GM12878 (cell line): ENCODE measurements around the gene LRFN2. TPM values are rescaled to one million over a fixed set of nuclear protein-coding genes. Genes with fewer than 3 reads are reported as not detected.

Experiments used
- ATAC-seq: fragments of 200-7000 bp; cut with Tn5 transposase; 3 replicates; pipeline ENCODE4 v1.9.1; 2020; ENCODE audit warnings: mild to moderate bottlenecking, moderate library complexity
- BruUV-seq: library from RNA; stranded (reverse); fragments of 400-500 nt; replicated peaks from 2 replicates; lab custom pipeline; 2021; lab: Mats Ljungman, UMichigan
- CTCF ChIA-PET: fragments of 300-600 bp; sonication (Branson Sonifier 250); formaldehyde crosslinking; extraction: SDS; loops from one replicate; lab custom pipeline; 2021; ENCODE audit warnings: inconsistent platforms; lab: Yijun Ruan, JAX
- POLR2A ChIA-PET: fragments of 350-600 bp; formaldehyde crosslinking; extraction: SDS; loops from one replicate; lab custom pipeline; 2021; ENCODE audit warnings: inconsistent platforms; lab: Charles Lee
- RAD21 ChIA-PET: fragments of 300-600 bp; sonication (Branson Sonifier 250); formaldehyde crosslinking; loops from one replicate; lab custom pipeline; 2023; ENCODE audit warnings: antibody characterized with exemption; ENCODE audit not compliant: unreplicated experiment; lab: Charles Lee
- SMC1A ChIA-PET: fragments of 300-600 bp; sonication (Branson Sonifier 250); formaldehyde crosslinking; loops from one replicate; lab custom pipeline; 2023; ENCODE audit not compliant: unreplicated experiment, uncharacterized antibody; lab: Charles Lee
- DNase-seq: peaks from one replicate; pipeline ENCODE4 v3.0.0-alpha.2; 2011; ENCODE audit warnings: low read depth, low spot score
- FAIRE-seq: peaks from 3 replicates; lab custom pipeline; 2011; peaks lifted over from hg19 to GRCh38; lab: Jason Lieb, UNC
- H2AFZ ChIP-seq: 2 replicates; pipeline ENCODE4 v1.6.0; 2011; ENCODE audit warnings: low read depth, low read length, control low read depth; ENCODE audit not compliant: control insufficient read depth
- H3K27ac ChIP-seq: 2 replicates; pipeline ENCODE4 v1.5.1; 2011; ENCODE audit warnings: control low read depth; ENCODE audit not compliant: control insufficient read depth, insufficient read depth
- H3K27me3 ChIP-seq, 2 experiments: replicated peaks in 1 of 2; 2 replicates each; pipeline versions ENCODE4 v1.6.0 to v1.6.1; 2011; ENCODE audit warnings: low read length in 1 of 2; ENCODE audit not compliant: control insufficient read depth in 2 of 2, insufficient read depth in 2 of 2
- H3K36me3 ChIP-seq, 2 experiments: 2 replicates each; pipeline ENCODE4 v1.5.1; 2011; ENCODE audit warnings: low read length in 1 of 2; ENCODE audit not compliant: control insufficient read depth in 2 of 2, insufficient read depth in 2 of 2
- H3K4me1 ChIP-seq: 2 replicates; pipeline ENCODE4 v1.6.1; 2011; ENCODE audit warnings: mild to moderate bottlenecking, low read length, moderate library complexity, mixed read lengths; ENCODE audit not compliant: control insufficient read depth, insufficient read depth
- H3K4me2 ChIP-seq: 2 replicates; pipeline ENCODE4 v1.6.0; 2011; ENCODE audit warnings: control low read depth; ENCODE audit not compliant: control insufficient read depth, insufficient read depth
- H3K4me3 ChIP-seq: fragments of 200-600 bp; sonication (generic); 2 replicates; pipeline ENCODE4 v1.5.1; 2016
- H3K79me2 ChIP-seq: 2 replicates; pipeline ENCODE4 v1.6.0; 2011; ENCODE audit warnings: low read length; ENCODE audit not compliant: control insufficient read depth, insufficient read depth
- H3K9ac ChIP-seq: 2 replicates; pipeline ENCODE4 v1.8.0; 2011; ENCODE audit warnings: low read length, control low read depth, mixed read lengths; ENCODE audit not compliant: control insufficient read depth, insufficient read depth
- H3K9me3 ChIP-seq: replicated peaks from 3 replicates; pipeline ENCODE4 v1.5.1; 2011; ENCODE audit warnings: mild to moderate bottlenecking, low read length; ENCODE audit not compliant: control insufficient read depth, insufficient read depth
- H4K20me1 ChIP-seq: 2 replicates; pipeline ENCODE4 v1.6.0; 2011; ENCODE audit not compliant: control insufficient read depth, insufficient read depth
- ASH2L ChIP-seq: fragments of 300-600, 200-600 bp; sonication (generic); IDR thresholded peaks from 2 replicates; pipeline ENCODE4 v1.6.1; 2017; ENCODE audit warnings: low read depth, mild to moderate bottlenecking, borderline replicate concordance
- BHLHE40 ChIP-seq, 2 experiments: fragments of 450-650 bp in 1 of 2; IDR thresholded peaks; 2 replicates each; pipeline ENCODE4 v1.6.1; 2011 to 2017; ENCODE audit warnings: low read depth in 2 of 2, borderline replicate concordance in 1 of 2, improper control_type of control experiment in 1 of 2, low read length in 1 of 2, mild to moderate bottlenecking in 1 of 2
- BMI1 ChIP-seq: fragments of 450-650 bp; IDR thresholded peaks from 2 replicates; pipeline ENCODE4 v1.6.1; 2016; ENCODE audit warnings: mild to moderate bottlenecking, moderate library complexity, borderline replicate concordance
- NRF1 ChIP-seq: conservative IDR thresholded peaks from 2 replicates; pipeline ENCODE4 v1.6.1; 2011; ENCODE audit warnings: mild to moderate bottlenecking, low read depth, low read length, improper control_type of control experiment
- PAX8 ChIP-seq: fragments of 450-650 bp; IDR thresholded peaks from 2 replicates; pipeline ENCODE4 v1.6.1; 2017; ENCODE audit warnings: mild to moderate bottlenecking, moderate library complexity
- PML ChIP-seq: IDR thresholded peaks from 2 replicates; pipeline ENCODE4 v1.6.1; 2012; ENCODE audit warnings: low read length, inconsistent platforms
- RELA ChIP-seq: fragments of 450-650 bp; IDR thresholded peaks from 2 replicates; pipeline ENCODE4 v1.8.0; 2014; ENCODE audit warnings: borderline replicate concordance; ENCODE audit not compliant: partially characterized antibody
- RFX5 ChIP-seq: IDR thresholded peaks from 2 replicates; pipeline ENCODE4 v1.6.1; 2011; ENCODE audit warnings: low read depth, low read length, improper control_type of control experiment
- SMAD5 ChIP-seq: IDR thresholded peaks from 2 replicates; pipeline ENCODE4 v1.6.1; 2016; ENCODE audit warnings: antibody characterized with exemption, low read depth
- SUZ12 ChIP-seq: fragments of 200-600 bp; sonication (generic); IDR thresholded peaks from one replicate; pipeline ENCODE4 v1.6.1; 2018; ENCODE audit warnings: antibody characterized with exemption, mild to moderate bottlenecking; ENCODE audit not compliant: unreplicated experiment
- TBL1XR1 ChIP-seq: IDR thresholded peaks from 2 replicates; pipeline ENCODE4 v1.6.1; 2012; ENCODE audit warnings: low read depth, low read length, improper control_type of control experiment
- in situ Hi-C: fragments of 300-500 bp; cut with MboI; formaldehyde crosslinking; loops from 9 replicates; pipeline ENCODE4 v1.14.3; 2018; ENCODE audit warnings: mixed read lengths
- intact Hi-C: fragments of 100-400 bp; cut with micrococcal nuclease; formaldehyde crosslinking; loops from one replicate; pipeline ENCODE4 v1.14.2; 2022; ENCODE audit not compliant: unreplicated experiment
- polyA plus RNA-seq, 11 experiments: library from polyadenylated mRNA; depleted of rRNA in 4 of 11; unstranded in 6 of 11; stranded (reverse) in 5 of 11; fragments of >200 nt; fragmentation: Nextera tagmentation in 4 of 11; fragmentation: Illumina TruSeq in 1 of 11; extraction: Ambion mirVana in 4 of 11; extraction: Trizol in 1 of 11; gene quantifications; 1 replicate in 1 of 11; 2 replicates in 10 of 11; pipeline versions ENCODE4 v1.2.1 to v1.2.3, GENCODE V29; 2011 to 2016; ENCODE audit warnings: inconsistent platforms in 2 of 11, missing spikeins in 2 of 11, low read depth in 1 of 11
- total RNA-seq, 4 experiments: library from RNA; depleted of rRNA in 3 of 4; stranded (reverse); fragments of >200 nt in 3 of 4; fragmentation: Illumina TruSeq in 1 of 4; extraction: Trizol in 1 of 4; gene quantifications; 2 replicates each; pipeline versions ENCODE4 v1.2.1 to v1.2.3, GENCODE V29; 2013 to 2021
- TF ChIP-seq, protein P1 (sequence below): fragments of 450-650 bp; conservative IDR thresholded peaks from 2 replicates; pipeline ENCODE4 v1.6.1; 2017; ENCODE audit warnings: mild to moderate bottlenecking, moderate library complexity
- TF ChIP-seq, protein P2 (sequence below): fragments of 450-650 bp; IDR thresholded peaks from 2 replicates; pipeline ENCODE4 v1.6.1; 2018; ENCODE audit warnings: mild to moderate bottlenecking, low read depth, moderate library complexity; ENCODE audit not compliant: partially characterized antibody
- TF ChIP-seq, protein P3 (sequence below): IDR thresholded peaks from 2 replicates; pipeline ENCODE4 v1.6.1; 2012; ENCODE audit warnings: low read length, inconsistent platforms
- TF ChIP-seq, protein P4 (sequence below): IDR thresholded peaks from 2 replicates; pipeline ENCODE4 v1.6.1; 2012; ENCODE audit warnings: low read depth, low read length, improper control_type of control experiment

LRFN2 gene
- total and polyA plus RNA-seq, 10 of the 15 experiments (the other 5 are each of a cell fraction or from before 2014, with no cell fraction given) = not detected

DNA sequence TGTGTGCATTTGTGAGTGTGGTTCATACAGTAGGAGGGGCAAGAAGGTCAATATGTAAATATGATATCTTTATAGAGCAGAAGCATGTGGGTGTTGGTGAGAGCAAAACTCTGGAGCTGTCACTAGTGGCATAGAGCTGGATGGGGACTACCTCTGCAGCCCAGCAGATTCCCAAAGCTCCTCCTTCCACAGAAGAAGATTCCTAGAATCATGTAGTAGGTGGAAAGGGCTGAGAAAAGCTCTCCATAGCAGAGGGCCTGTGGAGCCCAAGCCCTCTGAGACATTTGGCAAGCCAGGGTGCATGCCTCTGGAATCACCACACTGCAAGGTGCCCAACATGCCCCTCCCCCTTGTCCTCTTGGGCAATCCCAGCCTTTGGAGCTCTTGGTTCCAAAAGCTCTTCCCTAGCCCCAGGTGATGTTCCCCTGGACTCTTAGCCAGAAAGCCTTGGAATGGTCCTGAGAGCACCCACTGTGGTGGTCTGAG, 233.2 kb downstream of the LRFN2 start:
- BruUV-seq = no TSS peak
- no peaks in the 10 kb centered on the region for H3K4me1 ChIP-seq
- H3K4me3 ChIP-seq = no peak overlapping the region
- no peaks in the 10 kb centered on the region; a peak in 1 of 4 replicates for H3K27me3 ChIP-seq
- CTCF ChIA-PET = no interaction called here
- POLR2A ChIA-PET = no interaction called here
- RAD21 ChIA-PET = no interaction called here
- H3K36me3 ChIP-seq = no peaks in the 10 kb centered on the region
- no peak overlapping the region for H2AFZ ChIP-seq
- TF ChIP-seq BHLHE40 (IDR thresholded peaks at IDR 0.05; ENCODE audit: borderline replicate concordance in 1 of 2, low read depth in 2 of 2, low read length in 1 of 2) = no peak
- no peak for TF ChIP-seq NRF1
- TF ChIP-seq PAX8 = no peak
- TF ChIP-seq SMAD5 = no peak
- TF ChIP-seq TBL1XR1 = no peak
- TF ChIP-seq RELA = no peak
- TF ChIP-seq SUZ12 = no peak
- TF ChIP-seq, protein P1, sequence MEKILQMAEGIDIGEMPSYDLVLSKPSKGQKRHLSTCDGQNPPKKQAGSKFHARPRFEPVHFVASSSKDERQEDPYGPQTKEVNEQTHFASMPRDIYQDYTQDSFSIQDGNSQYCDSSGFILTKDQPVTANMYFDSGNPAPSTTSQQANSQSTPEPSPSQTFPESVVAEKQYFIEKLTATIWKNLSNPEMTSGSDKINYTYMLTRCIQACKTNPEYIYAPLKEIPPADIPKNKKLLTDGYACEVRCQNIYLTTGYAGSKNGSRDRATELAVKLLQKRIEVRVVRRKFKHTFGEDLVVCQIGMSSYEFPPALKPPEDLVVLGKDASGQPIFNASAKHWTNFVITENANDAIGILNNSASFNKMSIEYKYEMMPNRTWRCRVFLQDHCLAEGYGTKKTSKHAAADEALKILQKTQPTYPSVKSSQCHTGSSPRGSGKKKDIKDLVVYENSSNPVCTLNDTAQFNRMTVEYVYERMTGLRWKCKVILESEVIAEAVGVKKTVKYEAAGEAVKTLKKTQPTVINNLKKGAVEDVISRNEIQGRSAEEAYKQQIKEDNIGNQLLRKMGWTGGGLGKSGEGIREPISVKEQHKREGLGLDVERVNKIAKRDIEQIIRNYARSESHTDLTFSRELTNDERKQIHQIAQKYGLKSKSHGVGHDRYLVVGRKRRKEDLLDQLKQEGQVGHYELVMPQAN = no peak
- TF ChIP-seq BMI1 = no peak
- TF ChIP-seq RFX5 = no peak
- TF ChIP-seq, protein P2, sequence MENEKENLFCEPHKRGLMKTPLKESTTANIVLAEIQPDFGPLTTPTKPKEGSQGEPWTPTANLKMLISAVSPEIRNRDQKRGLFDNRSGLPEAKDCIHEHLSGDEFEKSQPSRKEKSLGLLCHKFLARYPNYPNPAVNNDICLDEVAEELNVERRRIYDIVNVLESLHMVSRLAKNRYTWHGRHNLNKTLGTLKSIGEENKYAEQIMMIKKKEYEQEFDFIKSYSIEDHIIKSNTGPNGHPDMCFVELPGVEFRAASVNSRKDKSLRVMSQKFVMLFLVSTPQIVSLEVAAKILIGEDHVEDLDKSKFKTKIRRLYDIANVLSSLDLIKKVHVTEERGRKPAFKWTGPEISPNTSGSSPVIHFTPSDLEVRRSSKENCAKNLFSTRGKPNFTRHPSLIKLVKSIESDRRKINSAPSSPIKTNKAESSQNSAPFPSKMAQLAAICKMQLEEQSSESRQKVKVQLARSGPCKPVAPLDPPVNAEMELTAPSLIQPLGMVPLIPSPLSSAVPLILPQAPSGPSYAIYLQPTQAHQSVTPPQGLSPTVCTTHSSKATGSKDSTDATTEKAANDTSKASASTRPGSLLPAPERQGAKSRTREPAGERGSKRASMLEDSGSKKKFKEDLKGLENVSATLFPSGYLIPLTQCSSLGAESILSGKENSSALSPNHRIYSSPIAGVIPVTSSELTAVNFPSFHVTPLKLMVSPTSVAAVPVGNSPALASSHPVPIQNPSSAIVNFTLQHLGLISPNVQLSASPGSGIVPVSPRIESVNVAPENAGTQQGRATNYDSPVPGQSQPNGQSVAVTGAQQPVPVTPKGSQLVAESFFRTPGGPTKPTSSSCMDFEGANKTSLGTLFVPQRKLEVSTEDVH = no peak
- TF ChIP-seq PML = no peak
- TF ChIP-seq, protein P3, sequence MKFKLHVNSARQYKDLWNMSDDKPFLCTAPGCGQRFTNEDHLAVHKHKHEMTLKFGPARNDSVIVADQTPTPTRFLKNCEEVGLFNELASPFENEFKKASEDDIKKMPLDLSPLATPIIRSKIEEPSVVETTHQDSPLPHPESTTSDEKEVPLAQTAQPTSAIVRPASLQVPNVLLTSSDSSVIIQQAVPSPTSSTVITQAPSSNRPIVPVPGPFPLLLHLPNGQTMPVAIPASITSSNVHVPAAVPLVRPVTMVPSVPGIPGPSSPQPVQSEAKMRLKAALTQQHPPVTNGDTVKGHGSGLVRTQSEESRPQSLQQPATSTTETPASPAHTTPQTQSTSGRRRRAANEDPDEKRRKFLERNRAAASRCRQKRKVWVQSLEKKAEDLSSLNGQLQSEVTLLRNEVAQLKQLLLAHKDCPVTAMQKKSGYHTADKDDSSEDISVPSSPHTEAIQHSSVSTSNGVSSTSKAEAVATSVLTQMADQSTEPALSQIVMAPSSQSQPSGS = no peak
- no peak for TF ChIP-seq ASH2L
- TF ChIP-seq, protein P4, sequence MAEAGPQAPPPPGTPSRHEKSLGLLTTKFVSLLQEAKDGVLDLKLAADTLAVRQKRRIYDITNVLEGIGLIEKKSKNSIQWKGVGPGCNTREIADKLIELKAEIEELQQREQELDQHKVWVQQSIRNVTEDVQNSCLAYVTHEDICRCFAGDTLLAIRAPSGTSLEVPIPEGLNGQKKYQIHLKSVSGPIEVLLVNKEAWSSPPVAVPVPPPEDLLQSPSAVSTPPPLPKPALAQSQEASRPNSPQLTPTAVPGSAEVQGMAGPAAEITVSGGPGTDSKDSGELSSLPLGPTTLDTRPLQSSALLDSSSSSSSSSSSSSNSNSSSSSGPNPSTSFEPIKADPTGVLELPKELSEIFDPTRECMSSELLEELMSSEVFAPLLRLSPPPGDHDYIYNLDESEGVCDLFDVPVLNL = no peak
- DNase-seq = no peak
- SMC1A ChIA-PET = no interaction called here
- no peak for ATAC-seq
- intact Hi-C loops (no loop called here), in situ Hi-C loops (no loop called here)
- no peaks in the 10 kb centered on the region for H4K20me1 ChIP-seq
- no peaks in the 10 kb centered on the region for H3K9me3 ChIP-seq
- no peak overlapping the region for H3K9ac ChIP-seq
- no peak for FAIRE-seq
- H3K27ac ChIP-seq = no peak overlapping the region
- no peaks in the 10 kb centered on the region for H3K79me2 ChIP-seq
- H3K4me2 ChIP-seq = no peak overlapping the region
